Measurements from ENCODE around the gene MT1E. TPM values are rescaled to one million over a fixed set of nuclear protein-coding genes. Genes with fewer than 3 reads are reported as not detected.

MT1E gene
- polyA plus RNA-seq, 4 donors = 75.0 to 194 (median 119) TPM

- DNase-seq (no peak), FAIRE-seq (no peak)
- no peak overlapping the region for H3K4me3 ChIP-seq (ENCODE audit: low read depth in 1 of 3, low read length in 3 of 3)
- H3K9me3 ChIP-seq (ENCODE audit: control insufficient read depth in 2 of 2, insufficient read depth in 1 of 2, low read depth in 1 of 2, low read length in 1 of 2) = no peaks in the 10 kb centered on the region
- peaks cover 2 to 23% (median 4%) of the 10 kb centered on the region in 3 donors for H3K4me1 ChIP-seq (ENCODE audit: control insufficient read depth in 3 of 3, insufficient read depth in 2 of 3, low read depth in 1 of 3, low read length in 2 of 3)
- peaks cover 0 to 88% (median 16%) of the 10 kb centered on the region in 3 donors for H3K27me3 ChIP-seq (ENCODE audit: control insufficient read depth in 3 of 3, insufficient read depth in 3 of 3, low read length in 3 of 3)
- WGBS, 3 donors = 63 to 84% (median 83%) methylated on average over 1 of the region's 1 CpG
- no peak overlapping the region for H3K27ac ChIP-seq (ENCODE audit: low read depth in 1 of 3, low read length in 2 of 3)
- no peaks in the 10 kb centered on the region for H3K36me3 ChIP-seq (ENCODE audit: control insufficient read depth in 3 of 3, insufficient read depth in 2 of 3, low read depth in 1 of 3, low read length in 3 of 3)
These were observed 14.5 kb downstream of the MT1E start for GRCh38 chr16:56640076-56640475.

- Histone ChIP-seq H3K4me1 (ENCODE audit: control insufficient read depth in 3 of 3, insufficient read depth in 2 of 3, low read depth in 1 of 3, low read length in 2 of 3) (peaks cover 2 to 21% (median 4%) of the 10 kb centered on the region in 3 donors), H3K36me3 (ENCODE audit: control insufficient read depth in 3 of 3, insufficient read depth in 2 of 3, low read depth in 1 of 3, low read length in 3 of 3) (no peaks in the 10 kb centered on the region), H3K27ac (ENCODE audit: low read depth in 1 of 3, low read length in 2 of 3) (no peak overlapping the region), H3K9me3 (ENCODE audit: control insufficient read depth in 2 of 2, insufficient read depth in 1 of 2, low read depth in 1 of 2, low read length in 1 of 2) (no peaks in the 10 kb centered on the region), H3K4me3 (ENCODE audit: low read depth in 1 of 3, low read length in 3 of 3) (no peak overlapping the region), H3K27me3 (ENCODE audit: control insufficient read depth in 3 of 3, insufficient read depth in 3 of 3, low read length in 3 of 3) (peaks cover 0 to 80% (median 10%) of the 10 kb centered on the region in 3 donors)
- no peak for DNase-seq
- WGBS, 3 donors = 96 to 98% (median 96%) methylated on average over 2 of the region's 2 CpGs
- FAIRE-seq = no peak
These were observed 15.6 kb downstream of the MT1E start for GRCh38 chr16:56641166-56641565.

- H3K9me3 ChIP-seq (ENCODE audit: control insufficient read depth in 2 of 2, insufficient read depth in 1 of 2, low read depth in 1 of 2, low read length in 1 of 2) = no peaks in the 10 kb centered on the region
- H3K36me3 ChIP-seq (ENCODE audit: control insufficient read depth in 3 of 3, insufficient read depth in 2 of 3, low read depth in 1 of 3, low read length in 3 of 3) = no peaks in the 10 kb centered on the region
- WGBS, 3 donors = 2 to 5% (median 5%) methylated on average over 40 to 42 of the region's 42 CpGs
- peaks cover 2 to 30% (median 4%) of the 10 kb centered on the region in 3 donors for H3K4me1 ChIP-seq (ENCODE audit: control insufficient read depth in 3 of 3, insufficient read depth in 2 of 3, low read depth in 1 of 3, low read length in 2 of 3)
- peaks cover 0 to 62% (median 5%) of the 10 kb centered on the region in 3 donors for H3K27me3 ChIP-seq (ENCODE audit: control insufficient read depth in 3 of 3, insufficient read depth in 3 of 3, low read length in 3 of 3)
- H3K4me3 ChIP-seq (ENCODE audit: low read depth in 1 of 3, low read length in 3 of 3) = peak overlapping the region in 2 of 3 donors; percentile 21 to 32
- H3K27ac ChIP-seq (ENCODE audit: low read depth in 1 of 3, low read length in 2 of 3) = peak overlapping the region in 1 of 3 donors; percentile 4
- DNase-seq (peak; percentile 86 to 91), FAIRE-seq (no peak)
These were observed 17.6 kb downstream of the MT1E start for GRCh38 chr16:56643080-56643778.

- WGBS, 3 donors = 34 to 42% (median 41%) methylated on average over 5 of the region's 5 CpGs
- peak overlapping the region in 1 of 3 donors; percentile 21 for H3K4me3 ChIP-seq (ENCODE audit: low read depth in 1 of 3, low read length in 3 of 3)
- peaks cover 0 to 56% (median 10%) of the 10 kb centered on the region in 3 donors for H3K27me3 ChIP-seq (ENCODE audit: control insufficient read depth in 3 of 3, insufficient read depth in 3 of 3, low read length in 3 of 3)
These were observed 18.3 kb downstream of the MT1E start for GRCh38 chr16:56643833-56644232.

GRCh38 chr16:56645311-56645710 is 19.7 kb downstream of the MT1E start:
- peaks cover 0 to 33% (median 4%) of the 10 kb centered on the region in 3 donors for H3K4me1 ChIP-seq (ENCODE audit: control insufficient read depth in 3 of 3, insufficient read depth in 2 of 3, low read depth in 1 of 3, low read length in 2 of 3)
- peaks cover 0 to 41% (median 5%) of the 10 kb centered on the region in 3 donors for H3K27me3 ChIP-seq (ENCODE audit: control insufficient read depth in 3 of 3, insufficient read depth in 3 of 3, low read length in 3 of 3)
- no peak overlapping the region for H3K27ac ChIP-seq (ENCODE audit: low read depth in 1 of 3, low read length in 2 of 3)
- H3K4me3 ChIP-seq (ENCODE audit: low read depth in 1 of 3, low read length in 3 of 3) = no peak overlapping the region
- H3K36me3 ChIP-seq (ENCODE audit: control insufficient read depth in 3 of 3, insufficient read depth in 2 of 3, low read depth in 1 of 3, low read length in 3 of 3) = no peaks in the 10 kb centered on the region
- WGBS, 3 donors = 78 to 92% (median 89%) methylated on average over 1 of the region's 1 CpG
- H3K9me3 ChIP-seq (ENCODE audit: control insufficient read depth in 2 of 2, insufficient read depth in 1 of 2, low read depth in 1 of 2, low read length in 1 of 2) = no peaks in the 10 kb centered on the region
- no peak for DNase-seq
- no peak for FAIRE-seq

More at GRCh38 chr16:56643833-56644232, 18.3 kb downstream of the MT1E start:
- no peak for FAIRE-seq
- no peaks in the 10 kb centered on the region for H3K36me3 ChIP-seq (ENCODE audit: control insufficient read depth in 3 of 3, insufficient read depth in 2 of 3, low read depth in 1 of 3, low read length in 3 of 3)
- DNase-seq = no peak
- no peak overlapping the region for H3K27ac ChIP-seq (ENCODE audit: low read depth in 1 of 3, low read length in 2 of 3)
- H3K4me1 ChIP-seq (ENCODE audit: control insufficient read depth in 3 of 3, insufficient read depth in 2 of 3, low read depth in 1 of 3, low read length in 2 of 3) = peaks cover 2 to 28% (median 4%) of the 10 kb centered on the region in 3 donors
- no peaks in the 10 kb centered on the region for H3K9me3 ChIP-seq (ENCODE audit: control insufficient read depth in 2 of 2, insufficient read depth in 1 of 2, low read depth in 1 of 2, low read length in 1 of 2)

DNA sequence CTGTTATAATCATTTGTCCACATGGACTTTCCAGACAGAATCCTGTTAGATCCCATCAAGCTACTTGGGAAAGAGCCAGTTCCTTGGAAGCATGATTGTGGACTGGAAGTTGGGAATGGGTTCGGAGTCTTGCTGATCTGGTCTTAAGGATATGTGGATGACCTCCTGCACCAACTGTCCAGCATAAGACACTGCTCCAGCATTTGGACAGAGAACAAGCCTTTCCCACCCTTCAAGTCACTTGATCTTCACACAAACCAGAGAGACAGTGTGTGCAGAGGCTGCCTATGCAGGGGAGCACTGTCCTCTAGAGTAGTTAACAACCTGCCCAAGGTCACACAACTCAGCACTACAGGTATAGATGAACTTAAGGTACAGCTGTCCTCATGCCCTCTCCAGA is 20.3 kb downstream of the MT1E start:
- DNase-seq (no peak), FAIRE-seq (no peak)
- Histone ChIP-seq H3K9me3 (ENCODE audit: control insufficient read depth in 2 of 2, insufficient read depth in 1 of 2, low read depth in 1 of 2, low read length in 1 of 2) (no peaks in the 10 kb centered on the region), H3K27me3 (ENCODE audit: control insufficient read depth in 3 of 3, insufficient read depth in 3 of 3, low read length in 3 of 3) (peaks cover 0 to 36% (median 5%) of the 10 kb centered on the region in 3 donors), H3K4me1 (ENCODE audit: control insufficient read depth in 3 of 3, insufficient read depth in 2 of 3, low read depth in 1 of 3, low read length in 2 of 3) (peaks cover 0 to 33% (median 4%) of the 10 kb centered on the region in 3 donors), H3K27ac (ENCODE audit: low read depth in 1 of 3, low read length in 2 of 3) (no peak overlapping the region), H3K36me3 (ENCODE audit: control insufficient read depth in 3 of 3, insufficient read depth in 2 of 3, low read depth in 1 of 3, low read length in 3 of 3) (no peaks in the 10 kb centered on the region), H3K4me3 (ENCODE audit: low read depth in 1 of 3, low read length in 3 of 3) (no peak overlapping the region)
- WGBS, 3 donors = 0% methylated on average over 1 of the region's 1 CpG

DNA sequence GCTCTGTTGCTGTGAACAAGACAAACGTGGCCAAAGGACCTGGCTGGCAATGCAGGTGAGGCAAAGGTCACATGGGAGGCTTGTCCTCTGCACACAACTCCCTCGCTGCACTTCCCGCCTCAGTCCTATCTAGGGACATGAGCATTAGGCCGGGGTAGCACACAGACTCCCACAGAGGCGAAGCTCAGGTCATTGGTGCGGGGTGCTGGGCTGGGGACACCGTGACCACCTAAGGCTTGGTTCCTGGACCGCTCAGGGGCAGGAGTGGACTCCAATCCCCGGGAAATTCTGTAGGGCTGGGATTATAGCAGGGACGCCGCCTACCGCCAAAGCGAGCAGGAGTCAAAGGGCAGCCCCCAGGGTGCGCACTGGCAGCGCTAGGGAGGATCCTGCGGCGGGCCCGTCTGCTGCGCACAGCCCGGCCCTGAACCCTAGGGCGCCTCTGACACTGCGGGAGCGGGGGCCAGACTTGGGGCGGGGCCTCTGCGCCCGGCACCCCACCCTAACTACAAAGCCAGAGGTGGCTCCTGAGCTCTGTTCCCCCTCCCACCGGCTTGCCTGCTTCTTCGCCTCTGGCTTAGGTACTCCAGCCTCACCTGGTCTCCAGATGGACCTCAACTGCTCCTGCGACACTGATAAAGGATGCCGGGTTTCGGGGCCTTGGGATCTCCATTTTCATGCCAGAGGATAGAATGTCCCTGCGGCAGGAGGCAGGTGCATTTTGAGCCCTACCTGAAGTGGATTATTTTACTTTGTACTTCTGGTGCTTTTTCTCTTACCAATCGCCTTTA is 22.3 kb downstream of the MT1E start:
- peak; percentile 69 to 75 for DNase-seq
- WGBS, 3 donors = 9 to 24% (median 22%) methylated on average over 29 to 33 of the region's 33 CpGs
- Histone ChIP-seq H3K27ac (ENCODE audit: low read depth in 1 of 3, low read length in 2 of 3) (peak overlapping the region in 1 of 3 donors; percentile 34), H3K36me3 (ENCODE audit: control insufficient read depth in 3 of 3, insufficient read depth in 2 of 3, low read depth in 1 of 3, low read length in 3 of 3) (no peaks in the 10 kb centered on the region), H3K9me3 (ENCODE audit: control insufficient read depth in 2 of 2, insufficient read depth in 1 of 2, low read depth in 1 of 2, low read length in 1 of 2) (no peaks in the 10 kb centered on the region), H3K27me3 (ENCODE audit: control insufficient read depth in 3 of 3, insufficient read depth in 3 of 3, low read length in 3 of 3) (peaks cover 0 to 23% (median 5%) of the 10 kb centered on the region in 3 donors), H3K4me1 (ENCODE audit: control insufficient read depth in 3 of 3, insufficient read depth in 2 of 3, low read depth in 1 of 3, low read length in 2 of 3) (peaks cover 0 to 35% (median 4%) of the 10 kb centered on the region in 3 donors), H3K4me3 (ENCODE audit: low read depth in 1 of 3, low read length in 3 of 3) (no peak overlapping the region)
- FAIRE-seq = no peak

- DNase-seq = no peak
- no peaks in the 10 kb centered on the region for H3K9me3 ChIP-seq (ENCODE audit: control insufficient read depth in 2 of 2, insufficient read depth in 1 of 2, low read depth in 1 of 2, low read length in 1 of 2)
- peaks cover 0 to 11% (median 5%) of the 10 kb centered on the region in 3 donors for H3K27me3 ChIP-seq (ENCODE audit: control insufficient read depth in 3 of 3, insufficient read depth in 3 of 3, low read length in 3 of 3)
- WGBS, 3 donors = 84 to 95% (median 90%) methylated on average over 2 of the region's 2 CpGs
- peaks cover 0 to 22% (median 0%) of the 10 kb centered on the region in 3 donors for H3K4me1 ChIP-seq (ENCODE audit: control insufficient read depth in 3 of 3, insufficient read depth in 2 of 3, low read depth in 1 of 3, low read length in 2 of 3)
- FAIRE-seq = no peak
- H3K36me3 ChIP-seq (ENCODE audit: control insufficient read depth in 3 of 3, insufficient read depth in 2 of 3, low read depth in 1 of 3, low read length in 3 of 3) = no peaks in the 10 kb centered on the region
- H3K4me3 ChIP-seq (ENCODE audit: low read depth in 1 of 3, low read length in 3 of 3) = no peak overlapping the region
- H3K27ac ChIP-seq (ENCODE audit: low read depth in 1 of 3, low read length in 2 of 3) = no peak overlapping the region
These were observed 23.7 kb downstream of the MT1E start for GRCh38 chr16:56649271-56649670.

Data from small intestine (tissue), 7 donors.